Measurements from ENCODE around the gene CNTNAP2. TPM values are rescaled to one million over a fixed set of nuclear protein-coding genes. Genes with fewer than 3 reads are reported as not detected.

CNTNAP2 gene
- total RNA-seq, 2 donors from 2014 or later = 171 to 228 TPM

- H3K36me3 Mint-ChIP-seq (ENCODE audit: low read depth) = no peaks in the 10 kb centered on the region
- Histone ChIP-seq H3K27me3 (ENCODE audit: control insufficient read depth, insufficient read depth, low read length, poor library complexity, severe bottlenecking) (no peaks in the 10 kb centered on the region), H3K27ac (ENCODE audit: low read depth, low read length) (no peak overlapping the region), H3K9me3 (ENCODE audit: control insufficient read depth, low read length) (no peaks in the 10 kb centered on the region), H3K36me3 (ENCODE audit: control insufficient read depth, insufficient read depth, low read length) (no peaks in the 10 kb centered on the region), H3K4me3 (ENCODE audit: low read length) (no peak overlapping the region), H3K9ac (ENCODE audit: extremely low read depth, low read length, poor library complexity, severe bottlenecking) (no peak overlapping the region), H3K4me1 (ENCODE audit: control insufficient read depth, insufficient read depth, low read length) (peaks cover 6% of the 10 kb centered on the region)
- H3K4me3 Mint-ChIP-seq = no peak overlapping the region
- H3K27ac Mint-ChIP-seq = no peak overlapping the region
- H3K4me1 Mint-ChIP-seq = peaks cover 24% of the 10 kb centered on the region
- peaks cover 11% of the 10 kb centered on the region for H3K9me3 Mint-ChIP-seq
- DNase-seq = no peak
- TF ChIP-seq CTCF (conservative IDR thresholded peaks at IDR 0.05) = no peak
- 68 to 85% methylated on average over 2 to 3 of the region's 3 CpGs for WGBS, 2 experiments (ENCODE audit: insufficient coverage in 1 of 2, insufficient read length in 1 of 2)
- H3K27me3 Mint-ChIP-seq (ENCODE audit: insufficient read depth) = no peaks in the 10 kb centered on the region
Measured at GRCh38 chr7:146255609-146256008, 139.0 kb downstream of the CNTNAP2 start.

- DNase-seq = no peak
- H3K36me3 ChIP-seq (ENCODE audit: control insufficient read depth, insufficient read depth, low read length) = no peaks in the 10 kb centered on the region
- WGBS, 2 experiments (ENCODE audit: insufficient coverage in 1 of 2, insufficient read length in 1 of 2) = 100% methylated on average over 1 of the region's 1 CpG; no CpG with 5 or more reads in 1 of the 2 experiments
- no peaks in the 10 kb centered on the region for H3K4me1 ChIP-seq (ENCODE audit: control insufficient read depth, insufficient read depth, low read length)
- no peak overlapping the region for H3K9ac ChIP-seq (ENCODE audit: extremely low read depth, low read length, poor library complexity, severe bottlenecking)
- no peaks in the 10 kb centered on the region for H3K27me3 ChIP-seq (ENCODE audit: control insufficient read depth, insufficient read depth, low read length, poor library complexity, severe bottlenecking)
- H3K9me3 ChIP-seq (ENCODE audit: control insufficient read depth, low read length) = no peaks in the 10 kb centered on the region
- H3K27ac ChIP-seq (ENCODE audit: low read depth, low read length) = no peak overlapping the region
- Mint-ChIP-seq H3K4me1 (peaks cover 15% of the 10 kb centered on the region), H3K27ac (no peak overlapping the region), H3K36me3 (ENCODE audit: low read depth) (no peaks in the 10 kb centered on the region), H3K9me3 (peaks cover 14% of the 10 kb centered on the region), H3K27me3 (ENCODE audit: insufficient read depth) (no peaks in the 10 kb centered on the region), H3K4me3 (no peak overlapping the region)
- TF ChIP-seq CTCF (conservative IDR thresholded peaks at IDR 0.05) = no peak
- H3K4me3 ChIP-seq (ENCODE audit: low read length) = no peak overlapping the region
Measured at GRCh38 chr7:146262527-146262926, 145.9 kb downstream of the CNTNAP2 start.

DNA sequence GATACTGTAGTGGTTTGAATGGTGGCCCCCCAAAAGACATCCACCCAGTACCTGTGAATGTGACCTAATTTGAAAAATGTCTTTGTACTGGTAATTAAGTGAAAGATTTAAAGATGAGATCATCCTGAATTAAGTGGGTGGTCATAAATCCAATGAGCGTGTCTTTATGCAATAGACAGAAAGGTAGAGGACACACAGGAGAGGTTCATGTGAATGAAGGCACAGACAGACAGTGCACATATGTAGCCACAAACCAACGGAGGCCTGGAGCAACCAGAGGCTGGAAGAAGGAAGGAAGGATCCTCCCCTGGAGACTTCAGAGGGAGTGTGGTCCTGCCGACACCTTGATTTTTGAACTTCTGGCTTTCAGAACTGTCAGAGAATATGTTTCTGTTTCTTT is 160.3 kb downstream of the CNTNAP2 start:
- Mint-ChIP-seq H3K27me3 (ENCODE audit: insufficient read depth) (no peaks in the 10 kb centered on the region), H3K4me3 (no peak overlapping the region), H3K36me3 (ENCODE audit: low read depth) (no peaks in the 10 kb centered on the region), H3K27ac (no peak overlapping the region), H3K4me1 (no peaks in the 10 kb centered on the region), H3K9me3 (no peaks in the 10 kb centered on the region)
- WGBS, 2 experiments (ENCODE audit: insufficient coverage in 1 of 2, insufficient read length in 1 of 2) = 88 to 93% methylated on average over 3 of the region's 3 CpGs
- Histone ChIP-seq H3K27me3 (ENCODE audit: control insufficient read depth, insufficient read depth, low read length, poor library complexity, severe bottlenecking) (no peaks in the 10 kb centered on the region), H3K4me1 (ENCODE audit: control insufficient read depth, insufficient read depth, low read length) (no peaks in the 10 kb centered on the region), H3K4me3 (ENCODE audit: low read length) (no peak overlapping the region), H3K27ac (ENCODE audit: low read depth, low read length) (no peak overlapping the region), H3K9ac (ENCODE audit: extremely low read depth, low read length, poor library complexity, severe bottlenecking) (no peak overlapping the region), H3K36me3 (ENCODE audit: control insufficient read depth, insufficient read depth, low read length) (no peaks in the 10 kb centered on the region), H3K9me3 (ENCODE audit: control insufficient read depth, low read length) (no peaks in the 10 kb centered on the region)
- no peak for TF ChIP-seq CTCF (conservative IDR thresholded peaks at IDR 0.05)
- DNase-seq = no peak
